Placental epithelial cell (primary cell): Measurements from ENCODE around the gene IP6K1. TPM values are rescaled to one million over a fixed set of nuclear protein-coding genes. Genes with fewer than 3 reads are reported as not detected.

Source experiments
- small RNA-seq: library from RNA; depleted of rRNA; stranded (forward); fragments of <200 nt; gene quantifications from one replicate; pipeline ENCODE3, GENCODE V24; 2012
- total RNA-seq: library from RNA; depleted of rRNA; stranded (reverse); fragments of >200 nt; gene quantifications from 2 replicates; pipeline ENCODE4 v1.2.3, GENCODE V29; 2012

IP6K1 gene
- total RNA-seq: 31.4 and 42.1 TPM in 2 replicates

GRCh38 chr3:49786357-49787181 lies at the start of gene IP6K1:
Gene IP6K1, minus strand, starts transcription at chr3:49786542. Its CDS starts 38,502 bp downstream, at chr3:49748040.

GRCh38 chr3:49813497-49814174 lies 27.3 kb upstream of the IP6K1 start, which contains the start of gene UBA7:
Gene UBA7, minus strand, starts transcription at chr3:49813953. Its CDS starts 166 bp downstream, at chr3:49813787.

GRCh38 chr3:49802719-49803464 lies 16.6 kb upstream of the IP6K1 start, which contains the start of gene INKA1:
Gene INKA1, plus strand, starts transcription at chr3:49803261. Its CDS starts 132 bp downstream, at chr3:49803393.

GRCh38 chr3:49799761-49800160 lies 13.4 kb upstream of the IP6K1 start, which contains the start of gene CDHR4:
Gene CDHR4, minus strand, starts transcription at chr3:49799873. Its CDS starts 61 bp downstream, at chr3:49799812.

GRCh38 chr3:49723628-49724551 lies 62.5 kb downstream of the IP6K1 start, which contains the start of gene GMPPB:
Gene GMPPB, minus strand, starts transcription at chr3:49723951. Its CDS starts 225 bp downstream, at chr3:49723726.

GRCh38 chr3:49719214-49719884 lies 67.0 kb downstream of the IP6K1 start, which contains the start of gene AMIGO3:
Gene AMIGO3, minus strand, starts transcription at chr3:49719684. Its CDS starts 219 bp downstream, at chr3:49719465.

GRCh38 chr3:49689046-49689907 lies 97.1 kb downstream of the IP6K1 start, which contains the start of the genes MST1 and RNF123:
Gene MST1, minus strand, starts transcription at chr3:49689474. Its CDS starts 783 bp downstream, at chr3:49688691.
Gene RNF123, plus strand, starts transcription at chr3:49689557. Its CDS starts 1,609 bp downstream, at chr3:49691166.

Small RNA genes lying within 50 kb of the gene (small RNA-seq; reads per million reads assigned to genes)
- gene AMIGO3 (not detected), gene COX6CP14 (not detected)

Other genes with a start within 250 kb of the IP6K1 start
- under 0.01 and 0.11 TPM in 2 replicates for gene BSN, start 232.1 kb downstream of the IP6K1 start, total RNA-seq
- gene APEH, start 112.2 kb downstream of the IP6K1 start, total RNA-seq: 104 and 137 TPM in 2 replicates
- gene MST1, start 97.1 kb downstream of the IP6K1 start, total RNA-seq: 9.4 and 33.4 TPM in 2 replicates
- 36.9 and 38.8 TPM in 2 replicates for gene RNF123, start 97.0 kb downstream of the IP6K1 start, total RNA-seq
- 3.3 and 4.3 TPM in 2 replicates for gene AMIGO3, start 66.9 kb downstream of the IP6K1 start, total RNA-seq
- 25.5 and 46.7 TPM in 2 replicates for gene GMPPB, start 62.6 kb downstream of the IP6K1 start, total RNA-seq
- 0.54 and 1.2 TPM in 2 replicates for gene CDHR4, start 13.3 kb upstream of the IP6K1 start, total RNA-seq
- gene INKA1, start 16.7 kb upstream of the IP6K1 start, total RNA-seq: 1.8 and 2.0 TPM in 2 replicates
- gene UBA7, start 27.4 kb upstream of the IP6K1 start, total RNA-seq: 0.76 and 2.7 TPM in 2 replicates
- 2.5 and 2.7 TPM in 2 replicates for gene TRAIP, start 70.0 kb upstream of the IP6K1 start, total RNA-seq
- not detected in 2 replicates for gene CAMKV, start 83.4 kb upstream of the IP6K1 start, total RNA-seq
- gene MST1R, start 117.3 kb upstream of the IP6K1 start, total RNA-seq: 0.79 and 2.1 TPM in 2 replicates
- gene MON1A, start 143.3 kb upstream of the IP6K1 start, total RNA-seq: 5.5 and 10.0 TPM in 2 replicates
- 38.0 and 56.1 TPM in 2 replicates for gene RBM6, start 153.6 kb upstream of the IP6K1 start, total RNA-seq